GM10847 (cell line): ENCODE measurements around the gene SLC16A11.

ENCODE experiments used
- POLR2A ChIP-seq: IDR thresholded peaks from 2 replicates; pipeline ENCODE4 v1.6.1; 2011; ENCODE audit not compliant: insufficient read length; ENCODE audit errors: extremely low read depth

The SLC16A11 gene, protein sequence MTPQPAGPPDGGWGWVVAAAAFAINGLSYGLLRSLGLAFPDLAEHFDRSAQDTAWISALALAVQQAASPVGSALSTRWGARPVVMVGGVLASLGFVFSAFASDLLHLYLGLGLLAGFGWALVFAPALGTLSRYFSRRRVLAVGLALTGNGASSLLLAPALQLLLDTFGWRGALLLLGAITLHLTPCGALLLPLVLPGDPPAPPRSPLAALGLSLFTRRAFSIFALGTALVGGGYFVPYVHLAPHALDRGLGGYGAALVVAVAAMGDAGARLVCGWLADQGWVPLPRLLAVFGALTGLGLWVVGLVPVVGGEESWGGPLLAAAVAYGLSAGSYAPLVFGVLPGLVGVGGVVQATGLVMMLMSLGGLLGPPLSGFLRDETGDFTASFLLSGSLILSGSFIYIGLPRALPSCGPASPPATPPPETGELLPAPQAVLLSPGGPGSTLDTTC

DNA sequence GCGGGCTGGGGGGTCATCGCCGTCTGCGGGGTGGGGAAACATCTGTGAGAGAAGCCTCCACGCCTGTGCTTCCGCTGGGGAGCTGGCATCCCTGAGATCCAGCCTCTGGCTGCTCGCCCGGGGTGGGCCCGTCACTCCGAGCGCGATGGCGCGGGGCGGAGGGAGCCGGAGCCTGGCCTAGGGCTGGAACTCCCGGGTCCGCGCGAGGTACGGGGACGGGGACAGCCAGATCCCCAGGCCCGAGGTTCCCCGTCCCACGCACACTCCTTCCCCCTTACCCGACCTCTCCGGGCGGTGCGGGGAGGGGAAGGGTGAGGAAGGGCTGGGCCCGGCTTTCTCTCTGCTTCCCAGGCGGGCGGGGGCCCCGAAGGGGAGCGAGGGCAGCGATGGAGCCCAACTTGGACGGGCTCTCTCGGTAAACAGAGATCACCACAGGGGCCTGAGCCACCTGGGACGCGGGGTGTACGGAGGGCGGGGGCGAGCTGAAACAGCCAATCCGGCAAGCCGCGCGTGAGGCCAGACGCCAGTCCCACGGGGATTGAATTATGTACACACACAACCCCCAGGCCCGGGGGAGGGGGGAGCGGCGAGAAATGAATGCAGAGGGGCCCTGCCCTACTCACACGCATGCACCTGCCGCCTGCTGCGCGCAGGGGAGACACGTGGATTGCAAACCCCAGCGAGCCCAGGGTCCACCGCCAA, at the start of gene SLC16A11:
TSS of gene SLC16A11 (minus strand) at position 596 of the 702 bp plus-strand sequence. CDS start at position 17, 579 bp downstream.
- no peak for TF ChIP-seq POLR2A

DNA sequence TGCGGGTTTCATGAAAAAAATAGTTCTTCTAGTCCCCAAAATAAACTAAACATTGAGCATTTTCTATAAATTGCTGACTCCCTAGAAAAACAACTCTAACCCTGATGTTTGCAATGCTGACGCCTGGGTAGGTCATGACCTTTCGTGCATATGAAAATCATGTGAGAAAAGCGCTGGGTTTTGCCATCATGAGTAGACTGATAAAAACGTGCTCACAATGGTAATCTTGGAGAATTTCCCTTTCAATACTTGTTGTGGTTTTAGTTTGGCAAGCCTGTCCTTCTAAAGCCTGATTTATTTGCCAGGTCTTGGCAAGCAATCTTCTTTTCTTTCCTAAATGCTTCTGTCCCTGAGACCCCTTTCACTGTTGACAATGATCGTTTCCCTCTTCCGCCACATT, 40.2 kb upstream of the SLC16A11 start:
- no peak for TF ChIP-seq POLR2A

DNA sequence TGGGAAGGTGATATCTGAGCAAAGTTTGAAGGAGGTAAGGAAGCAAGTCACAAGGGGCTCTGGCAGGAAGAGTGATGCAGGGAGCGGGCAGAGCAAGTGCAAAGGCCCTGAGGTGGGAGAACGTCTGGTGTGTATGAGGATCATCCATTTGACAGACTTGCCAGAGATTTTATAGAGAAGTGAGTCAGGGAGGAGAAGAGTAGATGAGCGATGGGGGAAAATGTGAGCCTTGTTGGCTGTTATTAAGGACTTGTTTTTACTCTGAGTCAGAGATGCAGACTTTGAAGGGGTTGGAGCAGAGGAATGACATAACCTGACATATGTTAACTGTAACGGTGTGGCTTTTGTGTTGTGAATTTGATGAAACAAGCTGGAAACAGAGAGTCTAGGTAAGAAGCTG, 39.7 kb upstream of the SLC16A11 start:
- no peak for TF ChIP-seq POLR2A

DNA sequence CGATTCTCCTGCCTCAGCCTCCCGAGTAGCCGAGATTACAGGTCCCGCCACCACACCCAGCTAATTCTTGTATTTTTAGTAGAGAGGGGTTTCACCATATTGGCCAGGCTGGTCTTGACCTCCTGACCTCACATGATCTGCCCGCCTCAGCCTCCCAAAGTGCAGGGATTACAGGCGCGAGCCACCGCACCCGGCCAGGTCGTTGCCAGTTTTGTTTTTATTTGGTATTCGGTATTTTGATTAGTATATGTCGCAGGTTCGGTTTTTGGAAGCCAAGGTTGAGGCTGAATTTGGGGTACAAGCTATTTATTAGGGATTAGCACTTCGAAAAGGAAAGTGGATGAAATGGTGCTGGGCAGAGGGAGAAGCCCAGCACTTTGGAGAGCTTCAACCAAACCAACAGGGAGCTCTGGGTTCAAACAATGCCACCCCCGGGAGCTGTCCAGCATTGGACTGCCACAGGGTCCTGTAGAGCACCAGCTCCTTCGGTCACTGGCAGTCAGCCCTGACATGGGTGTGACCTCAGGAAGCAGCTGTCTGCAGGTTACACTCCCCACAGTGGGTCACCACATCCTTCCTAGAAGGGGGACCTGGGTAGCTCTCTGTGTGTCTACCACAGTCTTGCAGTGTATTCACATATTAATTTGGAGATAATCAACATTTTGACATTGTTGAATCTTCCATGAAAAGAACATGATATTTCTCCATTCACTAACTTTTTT, 37.6 kb upstream of the SLC16A11 start:
- no peak for TF ChIP-seq POLR2A

DNA sequence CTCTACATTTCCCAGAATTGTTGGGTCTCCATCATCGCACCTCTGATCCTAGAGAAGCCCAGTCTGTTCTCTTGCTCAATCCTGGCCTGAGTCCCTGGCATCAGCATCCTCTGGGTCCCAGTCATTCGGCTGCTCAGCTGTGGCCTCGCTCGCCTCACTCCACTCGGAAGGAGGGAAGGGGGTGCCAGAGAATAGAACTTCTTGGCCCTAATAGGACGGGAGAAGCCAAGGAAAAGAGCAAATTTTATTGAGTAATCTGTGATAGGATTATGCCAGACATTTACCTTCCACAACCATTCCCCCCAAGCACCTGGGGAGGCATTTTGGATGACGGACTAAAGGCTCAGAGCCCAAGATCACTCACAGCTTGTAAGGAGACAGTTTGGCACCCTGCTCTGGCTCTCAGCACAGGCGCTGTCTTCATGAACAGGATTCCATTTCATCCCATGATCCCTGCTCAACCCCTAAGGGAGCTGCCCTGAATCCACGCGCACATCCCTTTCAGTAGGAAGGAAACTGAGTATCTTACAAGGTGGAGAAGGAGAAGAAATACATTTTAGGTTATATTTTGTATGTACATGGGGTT, 36.7 kb upstream of the SLC16A11 start:
- TF ChIP-seq POLR2A = no peak

DNA sequence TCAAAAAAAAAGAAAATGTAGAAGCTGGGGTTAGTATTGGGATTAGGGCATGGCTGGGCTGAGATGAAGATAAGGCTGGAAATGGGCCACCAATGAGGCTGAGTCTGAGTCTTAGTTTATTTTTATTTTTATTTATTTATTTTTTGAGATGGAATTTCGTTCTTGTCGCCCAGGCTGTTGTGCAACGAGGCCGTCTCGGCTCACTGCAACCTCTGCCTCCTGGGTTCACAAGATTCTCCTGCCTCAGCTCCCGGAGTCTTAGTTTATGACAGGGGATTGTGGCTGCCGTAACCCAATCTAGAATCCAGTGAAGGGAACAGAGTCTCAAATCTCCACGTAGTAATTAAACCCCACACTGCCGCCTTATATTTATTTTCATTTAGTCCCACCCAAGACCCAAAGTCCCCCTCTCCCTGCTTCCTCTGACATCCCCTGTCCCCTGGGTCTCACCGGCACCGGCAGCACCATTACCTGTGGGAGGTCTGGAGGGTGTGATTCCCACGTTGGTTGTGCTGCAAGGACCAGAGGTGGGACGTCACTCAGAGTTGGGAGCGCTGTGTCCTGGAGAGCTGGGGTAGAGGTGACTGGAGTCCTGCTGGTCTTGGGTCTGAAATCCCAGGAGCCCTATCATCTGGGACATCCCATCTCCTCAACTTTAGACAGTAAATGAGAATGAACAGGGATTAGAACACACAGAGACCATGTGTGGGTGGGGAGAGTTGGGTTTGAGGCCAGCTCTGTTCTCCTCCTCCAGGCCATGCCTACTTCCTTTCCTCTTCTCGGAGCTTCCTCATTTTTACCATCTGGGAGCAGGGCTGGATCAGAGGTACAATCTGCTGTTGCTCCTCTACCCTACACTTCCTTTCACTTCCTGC, 35.9 kb upstream of the SLC16A11 start, which contains the start of gene CLEC10A:
TSS of gene CLEC10A (minus strand) at position 671 of the 875 bp plus-strand sequence. CDS start 1,439 bp downstream, outside the sequence.
- TF ChIP-seq POLR2A = no peak

DNA sequence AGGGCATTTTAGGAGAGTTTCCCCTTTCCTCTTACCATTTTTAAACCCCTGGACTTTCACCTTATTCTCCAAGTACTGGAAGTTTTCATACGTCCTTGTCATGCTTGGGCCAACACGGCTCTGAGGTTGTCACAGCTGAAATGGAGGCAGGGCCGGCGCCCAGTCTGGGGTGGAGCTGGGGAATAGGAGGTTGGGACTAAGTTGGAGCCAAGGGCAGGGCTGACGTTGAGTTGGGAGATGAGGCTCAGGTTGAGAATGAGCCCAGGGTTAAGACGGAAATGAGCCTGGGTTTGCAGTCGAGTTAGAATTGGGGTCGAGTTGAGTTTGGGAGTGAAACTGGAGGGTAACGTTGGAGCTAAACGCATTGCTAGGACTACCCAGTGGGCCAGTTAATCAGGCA, 34.8 kb upstream of the SLC16A11 start:
- TF ChIP-seq POLR2A = no peak

DNA sequence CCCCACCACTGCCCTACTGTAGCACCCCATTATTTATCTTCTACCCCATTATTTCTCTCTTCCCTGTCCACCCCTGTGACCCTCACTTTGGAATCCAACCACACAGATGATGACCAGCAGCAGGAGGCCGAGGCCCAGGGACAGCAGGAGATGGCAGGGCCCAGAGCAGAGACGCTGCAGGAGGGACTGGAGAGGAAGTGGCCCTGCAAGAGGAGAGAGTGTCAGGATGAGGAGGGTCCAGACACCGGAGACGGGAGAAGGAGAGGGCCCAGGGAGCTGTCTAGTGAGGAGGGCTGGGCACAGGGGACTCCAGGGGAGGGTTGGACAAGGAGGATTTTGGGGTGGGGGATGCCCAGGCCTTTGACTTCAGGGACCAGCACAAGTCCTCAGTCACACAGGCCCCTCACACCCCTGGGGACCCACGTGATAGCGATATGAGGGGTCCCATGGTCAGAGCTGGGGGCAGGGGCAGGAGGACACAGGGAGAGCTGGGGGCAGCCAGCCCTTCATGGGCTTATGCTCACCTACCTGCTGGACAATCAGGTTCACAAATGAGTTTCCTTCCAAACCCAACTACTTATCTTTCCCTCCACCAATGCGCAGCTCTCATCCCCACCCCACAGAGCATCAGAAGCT, 34.1 kb upstream of the SLC16A11 start:
- TF ChIP-seq POLR2A = no peak

DNA sequence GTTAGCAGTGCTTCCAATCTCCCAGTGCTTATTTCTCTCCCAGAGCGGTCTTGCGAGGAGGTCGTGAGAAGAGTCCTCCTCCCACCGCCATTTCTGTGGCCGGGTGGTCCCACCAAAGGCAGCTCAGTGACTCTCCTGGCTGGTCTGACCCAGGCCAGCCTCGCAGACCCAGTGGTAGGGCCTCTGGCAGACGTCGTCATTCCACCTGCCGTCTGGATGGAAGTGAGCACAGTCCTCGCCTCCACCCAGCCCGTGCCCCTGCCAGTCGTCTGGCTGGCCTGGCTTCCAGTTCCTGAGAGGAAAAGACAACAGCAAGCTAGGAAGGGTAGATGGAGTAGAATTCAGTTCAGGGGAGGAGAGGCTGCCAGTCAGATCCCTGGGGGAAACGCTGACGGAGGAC, 31.0 kb upstream of the SLC16A11 start:
- TF ChIP-seq POLR2A = no peak

DNA sequence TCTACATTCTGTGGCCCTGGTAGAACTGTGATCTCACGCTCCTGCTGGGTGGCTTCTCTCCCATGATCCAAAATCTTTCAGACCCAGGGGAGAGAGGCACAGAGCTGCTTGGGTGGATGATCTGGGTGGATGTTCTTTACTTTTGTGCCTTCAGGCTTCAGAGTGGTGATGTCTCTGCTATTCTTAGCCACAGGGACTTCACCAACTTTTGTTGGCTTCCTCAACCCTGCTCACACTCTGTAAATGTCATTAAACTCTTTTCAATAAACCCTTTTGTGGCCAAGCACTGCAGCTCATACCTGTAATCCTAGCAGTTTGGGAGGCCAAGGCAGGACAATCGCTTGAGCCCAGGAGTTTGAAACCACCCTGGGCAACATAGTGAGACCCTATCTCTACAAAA, 28.5 kb upstream of the SLC16A11 start:
- TF ChIP-seq POLR2A = no peak

DNA sequence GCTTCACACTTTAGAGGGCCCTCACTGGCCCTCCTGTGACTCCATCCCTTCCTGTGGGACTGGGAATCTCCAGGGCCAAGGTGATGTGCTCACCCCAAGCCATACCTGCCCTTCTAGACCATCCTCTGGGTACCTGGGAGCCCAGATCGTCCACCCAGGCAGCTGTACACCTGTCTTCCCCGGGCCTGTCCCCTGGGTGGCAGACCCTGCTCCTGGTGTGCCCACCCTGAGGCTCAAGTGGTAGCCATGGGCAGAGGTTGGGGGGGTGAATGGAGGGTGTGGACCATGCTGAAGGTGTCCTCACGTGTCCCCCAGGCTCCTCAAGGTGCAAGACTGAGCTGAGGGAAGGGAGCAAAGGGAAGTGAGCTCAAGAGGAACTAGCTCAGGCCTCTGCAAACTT, 26.8 kb upstream of the SLC16A11 start:
- no peak for TF ChIP-seq POLR2A

DNA sequence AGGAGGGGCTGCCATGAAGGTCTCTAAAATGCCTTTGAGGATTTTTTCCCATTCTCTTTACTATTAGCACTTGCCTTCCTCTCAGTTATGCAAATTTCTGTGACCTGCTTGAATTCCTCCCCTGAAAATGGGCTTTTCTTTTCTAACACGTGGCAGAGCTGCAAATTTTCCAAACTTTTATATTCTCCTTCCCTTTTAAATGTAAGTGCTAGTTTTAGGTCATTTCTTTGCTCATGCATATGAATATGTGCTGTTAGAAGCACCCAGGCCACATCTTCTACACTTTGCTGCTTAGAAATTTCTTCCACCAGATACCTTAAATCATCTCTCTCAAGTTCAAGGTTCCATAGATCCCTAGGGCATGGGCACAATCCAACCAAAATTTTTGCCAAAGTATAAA, 24.4 kb upstream of the SLC16A11 start:
- no peak for TF ChIP-seq POLR2A

DNA sequence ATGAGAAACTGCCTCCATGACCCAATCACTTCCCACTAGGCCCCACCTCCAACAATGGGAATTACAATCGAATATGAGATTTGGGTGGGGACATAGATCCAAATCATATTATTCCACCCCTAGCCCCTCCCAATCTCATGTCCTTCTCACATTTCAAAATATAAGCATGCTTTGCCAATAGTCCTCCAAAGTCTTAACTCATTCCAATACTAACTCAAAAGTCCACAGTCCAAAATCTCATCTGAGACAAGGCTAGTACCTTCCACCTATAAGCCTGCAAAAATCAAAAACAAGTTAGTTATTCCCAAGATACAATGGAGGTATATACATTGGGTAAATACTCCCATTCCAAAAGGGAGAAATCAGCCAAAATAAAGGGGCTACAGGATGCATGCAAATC, 23.3 kb upstream of the SLC16A11 start:
- no peak for TF ChIP-seq POLR2A

DNA sequence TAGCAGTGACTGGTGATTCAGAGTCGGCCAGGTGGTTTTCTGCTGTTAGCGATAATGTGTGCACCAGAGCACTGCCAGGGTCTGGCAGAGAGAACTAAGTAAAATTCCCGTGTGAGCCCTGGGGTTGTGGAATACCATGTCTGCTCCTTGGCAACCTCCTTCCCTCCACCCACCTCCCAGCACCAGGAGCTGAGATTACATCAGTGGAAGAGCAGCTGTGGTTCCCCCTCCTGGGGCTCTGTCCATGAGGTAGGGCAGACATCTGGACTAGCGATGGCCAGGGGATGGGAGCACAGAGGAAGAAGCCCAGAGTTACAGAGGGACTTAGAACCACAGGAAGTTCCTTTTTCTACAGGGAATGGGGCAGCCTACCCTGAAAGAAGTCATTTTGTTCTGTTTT, 20.4 kb upstream of the SLC16A11 start:
- TF ChIP-seq POLR2A = no peak
